SKM-1 treated with dmso at 0.1 percent for 144 hours (cell line): ENCODE results near the gene CYB5R4.

Experiments used
- DNase-seq: peaks from one replicate; lab custom pipeline; 2025; ENCODE audit not compliant: unreplicated experiment; lab: John Stamatoyannopoulos, UW

The CYB5R4 gene

GRCh38 chr6:83859410-83860358 is at the start of gene CYB5R4:
CYB5R4 (plus strand) TSS chr6:83859689; CDS start chr6:83859783, 94 bp downstream.
- peak; percentile 89 for DNase-seq

DNA sequence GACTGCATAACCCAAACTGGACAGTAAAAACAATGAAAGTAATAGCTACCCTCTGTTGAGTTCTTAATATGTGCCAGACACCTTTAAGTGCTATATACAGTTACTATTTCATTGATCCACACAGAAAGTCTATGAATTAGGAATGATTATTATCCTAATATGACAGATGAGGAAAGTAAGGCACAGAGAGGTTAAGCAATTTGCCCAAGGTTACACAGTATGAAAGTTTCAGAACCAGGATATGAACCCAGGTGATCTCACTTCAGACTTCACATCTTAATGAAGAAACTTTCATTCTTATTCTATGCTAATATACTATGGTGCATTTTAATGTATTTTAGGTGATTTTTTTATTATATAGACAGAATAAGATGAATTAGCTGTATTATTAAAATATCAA is 46.9 kb upstream of the CYB5R4 start:
- DNase-seq, result no peak

DNA sequence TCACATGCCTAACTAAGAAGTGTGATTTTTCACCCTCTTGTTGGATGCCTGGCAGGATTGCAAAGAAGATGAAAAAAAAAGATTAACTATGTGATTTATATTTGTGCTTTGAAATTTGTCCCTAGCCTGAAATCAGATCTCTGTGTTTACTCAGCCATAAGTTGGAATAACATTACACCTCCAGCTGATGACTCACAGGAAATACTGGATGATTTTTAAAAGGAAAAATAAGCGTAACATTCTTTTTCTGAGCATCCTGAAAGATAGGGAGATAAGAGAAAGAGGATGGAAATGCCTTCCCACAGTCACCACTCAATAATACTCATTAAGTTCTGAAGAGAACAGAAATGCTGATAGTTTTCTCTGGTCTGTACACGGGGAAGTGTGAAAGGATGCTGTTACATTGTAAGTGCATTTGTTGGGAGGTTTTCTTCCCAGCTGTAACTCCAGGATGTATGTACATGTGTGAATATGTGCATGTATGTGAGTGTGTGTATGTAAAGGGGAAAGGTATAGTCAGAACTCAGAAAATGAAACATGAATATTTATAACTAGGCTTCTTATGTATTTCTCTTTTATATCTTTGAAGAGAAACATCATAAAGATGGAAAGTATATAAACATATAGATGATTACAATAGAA is 43.7 kb upstream of the CYB5R4 start:
- no peak for DNase-seq

DNA sequence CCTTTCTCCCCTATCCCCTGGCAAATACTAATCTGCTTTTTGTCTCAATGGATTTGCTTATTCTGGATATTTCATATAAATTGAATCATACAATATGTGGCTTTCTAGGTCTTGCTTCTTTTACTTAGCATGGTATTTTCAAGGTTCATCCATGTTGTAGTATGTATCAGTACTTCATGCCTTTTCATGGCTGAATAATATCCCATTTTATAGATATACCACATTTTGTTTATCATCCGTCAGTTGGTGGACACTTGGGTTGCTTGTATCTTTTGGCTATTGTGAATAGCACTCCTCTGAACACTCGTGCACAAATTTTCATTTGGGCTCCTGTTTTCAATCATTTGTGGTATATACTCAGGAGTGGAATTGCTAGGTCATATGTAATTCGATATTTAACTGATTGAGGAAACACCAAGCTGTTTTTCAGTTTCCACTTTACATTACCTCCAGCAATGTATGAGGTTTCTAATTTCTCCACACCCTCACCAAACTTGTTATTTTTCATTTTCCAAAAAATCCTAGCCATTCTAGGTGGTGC is 36.8 kb upstream of the CYB5R4 start:
- no peak for DNase-seq

- no peak for DNase-seq
Observed at GRCh38 chr6:83824388-83824801, 35.1 kb upstream of the CYB5R4 start.

DNA sequence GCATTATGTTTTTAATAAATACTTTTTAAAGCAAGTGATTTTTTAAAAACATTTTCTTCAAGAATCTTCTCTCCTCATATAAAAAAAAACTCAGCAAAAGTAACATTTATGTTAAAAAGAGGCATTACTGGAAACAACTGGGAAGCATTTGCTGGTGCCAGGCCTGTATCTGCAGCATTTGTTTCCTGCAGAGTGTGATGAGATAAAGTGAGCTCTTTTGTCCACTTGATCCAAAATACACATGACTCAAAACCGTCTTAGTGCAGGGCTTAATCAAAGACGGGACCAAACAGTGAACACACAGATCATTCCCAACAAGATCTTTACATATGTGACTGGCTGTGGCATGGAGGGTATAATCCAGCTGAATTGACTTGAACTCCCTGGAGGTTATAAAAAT is 34.7 kb upstream of the CYB5R4 start:
- no peak for DNase-seq

DNA sequence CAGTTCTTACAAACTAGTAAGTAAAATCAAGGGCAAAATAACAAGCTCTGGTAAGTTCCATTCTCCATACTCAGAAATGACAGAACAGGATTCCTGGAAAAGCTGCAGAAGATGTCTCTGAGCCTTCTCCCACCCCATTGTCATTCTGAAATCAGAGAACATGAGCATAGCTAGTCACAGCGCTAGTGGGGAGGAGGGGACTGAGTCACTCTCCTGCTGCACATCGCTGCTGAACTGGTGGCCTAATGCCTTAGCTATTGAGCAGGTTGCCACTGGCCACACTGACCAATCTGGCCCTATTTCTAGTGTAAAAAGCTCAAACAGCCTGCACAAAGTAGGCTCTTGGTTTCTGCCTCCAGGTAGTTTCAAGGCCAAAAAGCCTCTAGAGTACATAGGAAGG is 32.4 kb upstream of the CYB5R4 start:
- DNase-seq, result no peak

DNA sequence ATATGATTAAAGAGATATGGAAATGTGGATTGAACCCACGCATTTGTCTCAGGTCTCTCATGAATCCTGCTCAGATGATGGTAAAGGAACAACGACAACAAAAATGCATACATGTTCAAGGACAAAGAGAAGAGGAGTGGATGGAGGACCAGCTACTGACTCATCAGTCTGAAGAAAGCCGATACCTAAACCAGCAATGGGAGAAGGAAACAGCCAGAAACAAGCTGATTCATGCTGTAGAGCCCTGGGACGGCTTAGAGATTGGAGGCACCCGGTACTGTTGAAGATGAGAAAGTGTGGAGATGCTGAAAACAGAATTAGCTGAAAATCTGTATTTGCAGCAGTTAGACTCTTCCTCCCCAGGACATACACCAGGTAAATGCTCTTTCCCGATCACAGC is 20.8 kb upstream of the CYB5R4 start:
- no peak for DNase-seq

DNA sequence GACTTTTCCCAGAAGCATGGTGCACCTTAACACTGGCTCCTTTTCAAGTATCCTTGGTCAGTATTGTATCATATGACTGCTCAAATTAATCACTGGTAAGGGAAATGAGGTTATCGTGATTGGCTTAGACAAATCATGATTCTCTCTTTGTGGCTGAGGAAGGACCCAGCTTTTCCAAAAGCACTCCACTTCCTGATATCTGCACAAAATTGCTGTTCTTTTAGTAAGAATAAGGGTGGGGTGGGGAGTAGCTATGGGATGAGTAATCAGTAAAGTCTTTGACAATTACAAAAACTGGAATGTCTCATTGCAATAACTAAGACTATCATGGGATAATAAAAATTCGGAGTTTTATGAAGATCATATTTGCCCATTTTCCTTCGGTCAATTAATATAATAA is 15.3 kb upstream of the CYB5R4 start:
- no peak for DNase-seq

GRCh38 chr6:83846291-83846690 is 13.2 kb upstream of the CYB5R4 start:
- no peak for DNase-seq

DNA sequence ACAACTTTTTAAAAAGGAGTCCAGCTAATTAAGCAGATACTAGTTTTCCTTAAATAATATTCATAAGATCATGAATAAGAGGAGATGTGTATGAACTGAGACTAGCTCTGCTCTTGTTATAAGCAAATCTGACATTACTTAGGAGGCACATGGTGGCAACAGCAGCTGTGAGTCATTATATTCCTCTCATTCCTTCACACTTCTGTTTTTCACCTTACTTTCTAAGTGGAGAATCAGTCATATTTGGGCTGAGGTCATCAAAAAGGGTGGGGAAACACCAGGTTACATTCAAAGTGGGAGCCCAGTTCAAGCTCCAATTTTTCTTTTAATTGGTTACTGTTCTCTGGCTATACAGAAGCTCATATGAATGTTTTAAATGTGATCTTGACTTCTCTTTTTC is 12.3 kb upstream of the CYB5R4 start:
- DNase-seq, result no peak

DNA sequence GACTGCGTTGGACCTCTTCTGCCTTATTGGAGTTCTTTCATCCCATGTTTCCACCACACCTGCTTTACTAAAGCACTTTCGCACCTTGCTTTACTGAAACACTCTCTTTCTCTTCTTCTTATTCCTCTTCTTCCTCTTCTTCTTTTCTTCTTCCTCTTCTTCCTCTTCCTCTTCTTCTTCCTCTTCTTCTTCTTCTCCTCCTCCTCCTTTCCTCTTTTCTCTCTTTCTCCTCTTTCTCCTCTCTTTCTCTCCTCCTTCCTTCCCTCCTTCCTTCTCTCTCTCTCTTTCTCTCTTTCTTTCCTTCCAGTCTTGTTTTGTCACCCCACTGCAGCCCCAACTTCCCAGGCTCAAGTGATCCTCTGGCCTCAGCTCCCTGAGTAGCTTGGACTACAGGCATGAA is 10.4 kb upstream of the CYB5R4 start:
- DNase-seq, result no peak

- no peak for DNase-seq
Observed at GRCh38 chr6:83849610-83850009, 9.9 kb upstream of the CYB5R4 start.

GRCh38 chr6:83852528-83853177 is 6.8 kb upstream of the CYB5R4 start:
- DNase-seq, result no peak

GRCh38 chr6:83853178-83854000 is 6.1 kb upstream of the CYB5R4 start, which contains the start of gene RIPPLY2:
RIPPLY2 (plus strand) TSS chr6:83853360; CDS start chr6:83853417, 57 bp downstream.
- DNase-seq, result peak; percentile 40

GRCh38 chr6:83854001-83854501 is 5.4 kb upstream of the CYB5R4 start:
- no peak for DNase-seq

DNA sequence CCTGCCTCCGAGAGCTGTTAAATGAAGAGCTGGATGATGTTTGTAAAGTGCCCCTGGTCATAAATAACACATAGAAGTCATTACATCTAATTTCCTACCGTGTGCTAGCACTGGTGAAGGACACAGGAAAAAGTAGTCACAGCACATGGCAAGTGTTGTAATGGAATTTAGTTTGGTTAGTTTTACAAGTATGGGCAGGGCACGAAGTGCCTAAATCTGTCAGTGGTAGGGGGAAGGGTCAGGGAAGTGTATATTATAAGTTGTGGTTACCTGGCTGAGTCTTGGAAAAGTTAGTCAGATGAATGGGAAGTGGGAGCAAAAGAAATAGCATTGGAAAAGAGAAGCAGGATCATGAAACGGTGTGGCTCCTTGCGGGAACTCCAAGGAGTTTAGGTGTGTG is 4.7 kb upstream of the CYB5R4 start:
- no peak for DNase-seq

- peak; percentile 32 for DNase-seq
Observed at GRCh38 chr6:83860359-83860755, 868 bp downstream of the CYB5R4 start.

- DNase-seq, result peak; percentile 55
Observed at GRCh38 chr6:83860782-83861495, 1.4 kb downstream of the CYB5R4 start.
